Measurements from ENCODE around the gene RAD51C.
"Not testable (repeated sequence)": the region's sequence is repeated elsewhere in the genome, so short reads cannot be mapped to it uniquely, and the experiment has no call there.

The RAD51C gene

DNA sequence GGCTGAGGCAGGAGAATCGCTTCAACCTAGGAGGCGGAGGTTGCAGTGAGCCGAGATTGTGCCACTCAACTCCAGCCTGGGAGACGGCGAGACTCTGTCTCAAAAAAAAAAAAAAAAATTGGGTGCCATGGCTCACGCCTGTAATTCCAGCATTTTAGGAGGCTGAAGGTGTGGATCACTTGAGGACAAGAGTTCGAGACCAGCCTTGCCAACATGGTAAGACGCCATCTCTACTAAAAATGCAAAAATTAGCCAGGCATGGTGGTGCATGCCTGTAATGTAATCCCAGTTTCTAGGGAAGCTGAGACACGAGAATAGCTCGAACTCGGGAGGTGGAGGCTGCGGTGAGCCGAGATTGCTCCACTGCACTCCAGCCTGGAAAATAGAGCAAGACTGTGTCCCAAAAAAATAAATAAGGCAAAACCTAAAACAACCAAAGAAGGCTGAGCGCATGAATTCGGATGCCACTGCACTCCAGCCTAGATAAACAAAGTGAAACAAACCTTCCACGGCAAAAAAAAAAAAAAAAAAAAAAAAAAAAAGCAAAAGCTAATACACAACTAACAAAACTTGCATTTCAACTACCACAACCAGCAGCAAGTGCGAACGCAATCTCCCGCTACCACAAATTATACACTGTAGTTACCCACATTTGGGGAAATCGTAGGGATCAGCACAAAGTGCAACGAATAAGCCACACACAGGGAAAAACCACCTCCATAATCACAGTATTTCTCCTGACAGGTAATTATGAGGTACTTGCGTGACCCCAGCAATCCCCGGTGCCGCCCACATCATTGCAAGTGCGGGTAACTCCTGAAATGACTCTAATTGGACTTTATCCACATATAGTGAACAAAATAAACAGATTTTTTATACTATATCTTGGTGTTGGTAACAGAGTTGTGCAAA, 26.2 kb upstream of the RAD51C start:
- 89 to 93% methylated on average over 18 to 20 of the region's 25 CpGs for WGBS, 2 experiments (ENCODE audit: insufficient coverage in 2 of 2)
- no peaks in the 10 kb centered on the region for H3K36me3 ChIP-seq (ENCODE audit: control insufficient read depth, insufficient read depth, low read length)
- H3K4me3 ChIP-seq (ENCODE audit: extremely low read depth, insufficient read depth, low read length, poor library complexity, severe bottlenecking) = no peak overlapping the region
- no peaks in the 10 kb centered on the region for H3K4me1 ChIP-seq (ENCODE audit: control insufficient read depth, insufficient read depth, low read length, poor library complexity, severe bottlenecking)
- H3K27ac ChIP-seq (ENCODE audit: low read depth, low read length, severe bottlenecking) = no peak overlapping the region
- H3K9me3 ChIP-seq (ENCODE audit: control insufficient read depth, low read length) = no peaks in the 10 kb centered on the region

DNA sequence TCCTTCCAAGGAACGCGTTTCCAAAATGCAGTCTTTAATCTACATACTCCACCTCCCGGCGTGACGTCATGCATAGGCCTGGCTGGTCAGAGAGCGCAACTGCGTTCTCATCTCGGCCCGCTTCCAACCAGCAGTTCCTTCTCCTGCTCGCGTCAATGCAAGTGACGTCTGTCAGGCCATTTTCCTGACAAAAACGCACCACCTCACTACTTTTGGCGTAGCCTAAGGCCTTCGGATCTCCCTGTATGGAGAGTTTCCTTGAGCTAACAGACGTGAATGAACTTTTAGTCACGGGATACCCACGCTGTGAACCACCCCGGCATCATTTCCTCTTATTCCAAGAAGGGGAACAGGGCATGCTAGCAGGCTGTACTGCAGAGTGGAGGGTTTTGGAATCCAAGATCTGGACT, 25.5 kb upstream of the RAD51C start:
- Histone ChIP-seq H3K27ac (ENCODE audit: low read depth, low read length, severe bottlenecking) (no peak overlapping the region), H3K4me3 (ENCODE audit: extremely low read depth, insufficient read depth, low read length, poor library complexity, severe bottlenecking) (no peak overlapping the region), H3K4me1 (ENCODE audit: control insufficient read depth, insufficient read depth, low read length, poor library complexity, severe bottlenecking) (no peaks in the 10 kb centered on the region), H3K9me3 (ENCODE audit: control insufficient read depth, low read length) (no peaks in the 10 kb centered on the region), H3K36me3 (ENCODE audit: control insufficient read depth, insufficient read depth, low read length) (no peaks in the 10 kb centered on the region)
- WGBS, 2 experiments (ENCODE audit: insufficient coverage in 2 of 2) = 90 to 93% methylated on average over 17 of the region's 19 CpGs

GRCh38 chr17:58667934-58668597, 24.3 kb upstream of the RAD51C start:
- no peaks in the 10 kb centered on the region for H3K9me3 ChIP-seq (ENCODE audit: control insufficient read depth, low read length)
- H3K4me1 ChIP-seq (ENCODE audit: control insufficient read depth, insufficient read depth, low read length, poor library complexity, severe bottlenecking) = no peaks in the 10 kb centered on the region
- WGBS, 2 experiments (ENCODE audit: insufficient coverage in 2 of 2) = 100% methylated on average over 1 of the region's 1 CpG; no CpG with 5 or more reads in 1 of the 2 experiments
- no peak overlapping the region for H3K4me3 ChIP-seq (ENCODE audit: extremely low read depth, insufficient read depth, low read length, poor library complexity, severe bottlenecking)
- no peak overlapping the region for H3K27ac ChIP-seq (ENCODE audit: low read depth, low read length, severe bottlenecking)
- H3K36me3 ChIP-seq (ENCODE audit: control insufficient read depth, insufficient read depth, low read length) = no peaks in the 10 kb centered on the region

GRCh38 chr17:58668598-58668935, 23.8 kb upstream of the RAD51C start:
- no peaks in the 10 kb centered on the region for H3K9me3 ChIP-seq (ENCODE audit: control insufficient read depth, low read length)
- H3K4me3 ChIP-seq (ENCODE audit: extremely low read depth, insufficient read depth, low read length, poor library complexity, severe bottlenecking) = no peak overlapping the region
- H3K4me1 ChIP-seq (ENCODE audit: control insufficient read depth, insufficient read depth, low read length, poor library complexity, severe bottlenecking) = no peaks in the 10 kb centered on the region
- H3K36me3 ChIP-seq (ENCODE audit: control insufficient read depth, insufficient read depth, low read length) = no peaks in the 10 kb centered on the region
- no peak overlapping the region for H3K27ac ChIP-seq (ENCODE audit: low read depth, low read length, severe bottlenecking)
- 80 to 100% methylated on average over 1 of the region's 2 CpGs for WGBS, 2 experiments (ENCODE audit: insufficient coverage in 2 of 2)

DNA sequence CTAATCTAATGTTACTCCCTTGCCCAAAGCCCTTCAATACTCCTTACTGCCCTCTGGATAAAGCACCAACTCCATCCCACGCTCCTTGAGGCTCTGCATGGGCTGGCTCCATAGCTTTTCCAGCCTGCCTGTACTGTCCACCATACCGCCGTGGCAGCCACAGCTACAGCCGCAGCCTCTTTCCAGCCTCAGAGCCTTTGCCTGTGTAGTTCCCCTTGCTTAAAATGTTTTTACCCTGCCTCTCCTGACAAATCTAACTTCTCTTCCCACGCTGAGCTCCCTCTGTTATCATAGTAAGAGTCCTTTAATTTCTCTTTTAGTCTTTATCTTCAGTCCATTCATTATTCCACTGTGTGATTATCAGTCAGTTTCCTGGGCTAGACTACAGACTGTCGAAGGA, 22.5 kb upstream of the RAD51C start:
- WGBS, 2 experiments (ENCODE audit: insufficient coverage in 2 of 2) = 87 to 99% methylated on average over 4 to 6 of the region's 6 CpGs

DNA sequence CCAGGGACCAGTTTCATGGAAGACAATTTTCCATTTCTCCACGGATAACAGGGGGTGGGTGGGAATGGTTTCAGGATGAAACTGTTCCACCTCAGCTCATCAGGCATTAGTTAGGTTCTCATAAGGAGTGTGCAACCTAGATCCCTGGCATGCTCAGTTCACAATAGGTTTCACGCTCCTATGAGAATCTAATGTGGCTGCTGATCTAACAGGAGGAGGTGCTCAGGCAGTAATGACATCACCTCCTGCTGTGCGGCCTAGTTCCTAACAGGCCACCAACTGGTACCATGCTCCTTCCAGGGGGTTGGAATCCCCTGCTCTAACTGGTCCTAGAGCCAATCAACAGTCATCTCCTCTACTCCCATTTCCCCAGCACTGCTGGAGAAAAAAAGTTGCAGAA, 20.4 kb upstream of the RAD51C start:
- WGBS, 2 experiments (ENCODE audit: insufficient coverage in 2 of 2) = 75 to 84% methylated on average over 2 to 3 of the region's 3 CpGs
- H3K36me3 ChIP-seq (ENCODE audit: control insufficient read depth, insufficient read depth, low read length) = no peaks in the 10 kb centered on the region
- H3K27ac ChIP-seq (ENCODE audit: low read depth, low read length, severe bottlenecking) = no peak overlapping the region
- no peaks in the 10 kb centered on the region for H3K9me3 ChIP-seq (ENCODE audit: control insufficient read depth, low read length)
- no peaks in the 10 kb centered on the region for H3K4me1 ChIP-seq (ENCODE audit: control insufficient read depth, insufficient read depth, low read length, poor library complexity, severe bottlenecking)
- no peak overlapping the region for H3K4me3 ChIP-seq (ENCODE audit: extremely low read depth, insufficient read depth, low read length, poor library complexity, severe bottlenecking)

More for the DNA sequence above, 22.5 kb upstream of the RAD51C start:
- H3K4me1 ChIP-seq (ENCODE audit: control insufficient read depth, insufficient read depth, low read length, poor library complexity, severe bottlenecking) = no peaks in the 10 kb centered on the region
- no peak overlapping the region for H3K4me3 ChIP-seq (ENCODE audit: extremely low read depth, insufficient read depth, low read length, poor library complexity, severe bottlenecking)
- H3K9me3 ChIP-seq (ENCODE audit: control insufficient read depth, low read length) = no peaks in the 10 kb centered on the region
- no peaks in the 10 kb centered on the region for H3K36me3 ChIP-seq (ENCODE audit: control insufficient read depth, insufficient read depth, low read length)
- no peak overlapping the region for H3K27ac ChIP-seq (ENCODE audit: low read depth, low read length, severe bottlenecking)

- Histone ChIP-seq H3K4me1 (ENCODE audit: control insufficient read depth, insufficient read depth, low read length, poor library complexity, severe bottlenecking) (no peaks in the 10 kb centered on the region), H3K9me3 (ENCODE audit: control insufficient read depth, low read length) (no peaks in the 10 kb centered on the region), H3K36me3 (ENCODE audit: control insufficient read depth, insufficient read depth, low read length) (no peaks in the 10 kb centered on the region), H3K27ac (ENCODE audit: low read depth, low read length, severe bottlenecking) (no peak overlapping the region), H3K4me3 (ENCODE audit: extremely low read depth, insufficient read depth, low read length, poor library complexity, severe bottlenecking) (no peak overlapping the region)
- 89 to 94% methylated on average over 3 of the region's 4 CpGs for WGBS, 2 experiments (ENCODE audit: insufficient coverage in 2 of 2)
These were observed 15.1 kb upstream of the RAD51C start for GRCh38 chr17:58677194-58677880.

DNA sequence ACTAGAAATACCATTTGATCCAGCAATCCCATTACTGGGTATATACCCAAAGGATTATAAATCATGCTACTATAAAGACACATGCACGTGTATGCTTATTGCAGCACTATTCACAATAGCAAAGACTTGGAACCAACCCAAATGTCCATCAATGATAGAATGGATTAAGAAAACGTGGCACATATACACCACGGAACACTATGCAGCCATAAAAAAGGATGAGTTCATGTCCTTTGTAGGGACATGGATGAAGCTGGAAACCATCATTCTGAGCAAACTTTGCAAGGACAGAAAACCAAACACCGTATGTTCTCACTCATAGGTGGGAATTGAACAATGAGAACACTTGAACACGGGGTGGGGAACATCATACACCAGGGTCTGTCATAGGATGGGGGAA, 14.1 kb upstream of the RAD51C start:
- not testable (repeated sequence) for H3K4me1 ChIP-seq (ENCODE audit: control insufficient read depth, insufficient read depth, low read length, poor library complexity, severe bottlenecking); H3K27ac ChIP-seq (ENCODE audit: low read depth, low read length, severe bottlenecking); H3K9me3 ChIP-seq (ENCODE audit: control insufficient read depth, low read length); H3K36me3 ChIP-seq (ENCODE audit: control insufficient read depth, insufficient read depth, low read length); H3K4me3 ChIP-seq (ENCODE audit: extremely low read depth, insufficient read depth, low read length, poor library complexity, severe bottlenecking)
- WGBS, 2 experiments (ENCODE audit: insufficient coverage in 2 of 2) = 97% methylated on average over 4 of the region's 5 CpGs; no CpG with 5 or more reads in 1 of the 2 experiments

- no peaks in the 10 kb centered on the region for H3K4me1 ChIP-seq (ENCODE audit: control insufficient read depth, insufficient read depth, low read length, poor library complexity, severe bottlenecking)
- H3K9me3 ChIP-seq (ENCODE audit: control insufficient read depth, low read length) = no peaks in the 10 kb centered on the region
- 86 to 88% methylated on average over 6 to 10 of the region's 12 CpGs for WGBS, 2 experiments (ENCODE audit: insufficient coverage in 2 of 2)
- H3K36me3 ChIP-seq (ENCODE audit: control insufficient read depth, insufficient read depth, low read length) = no peaks in the 10 kb centered on the region
- H3K27ac ChIP-seq (ENCODE audit: low read depth, low read length, severe bottlenecking) = peak overlapping the region; percentile 10
- H3K4me3 ChIP-seq (ENCODE audit: extremely low read depth, insufficient read depth, low read length, poor library complexity, severe bottlenecking) = no peak overlapping the region
These were observed 13.0 kb upstream of the RAD51C start for GRCh38 chr17:58679263-58680037.

GRCh38 chr17:58680038-58680369, 12.4 kb upstream of the RAD51C start:
- Histone ChIP-seq H3K27ac (ENCODE audit: low read depth, low read length, severe bottlenecking) (peak overlapping the region; percentile 10), H3K36me3 (ENCODE audit: control insufficient read depth, insufficient read depth, low read length) (no peaks in the 10 kb centered on the region), H3K9me3 (ENCODE audit: control insufficient read depth, low read length) (no peaks in the 10 kb centered on the region), H3K4me1 (ENCODE audit: control insufficient read depth, insufficient read depth, low read length, poor library complexity, severe bottlenecking) (no peaks in the 10 kb centered on the region), H3K4me3 (ENCODE audit: extremely low read depth, insufficient read depth, low read length, poor library complexity, severe bottlenecking) (no peak overlapping the region)
- WGBS, 2 experiments (ENCODE audit: insufficient coverage in 2 of 2) = 61 to 80% methylated on average over 1 to 5 of the region's 6 CpGs

Data from mesodermal cell (in vitro differentiated cells).